K562 (cell line): Measurements from ENCODE around the gene S1PR1. TPM values are rescaled to one million over a fixed set of nuclear protein-coding genes. Genes with fewer than 3 reads are reported as not detected.

Experiments used
- ATAC-seq: fragments of 200-7000 bp; cut with Tn5 transposase; 3 replicates; pipeline ENCODE4 v1.9.1; 2020; ENCODE audit warnings: moderate library complexity
- BruUV-seq: library from RNA; stranded (reverse); fragments of 400-500 nt; replicated peaks from 2 replicates; lab custom pipeline; 2021; lab: Mats Ljungman, UMichigan
- CTCF ChIA-PET: fragments of 300-600 bp; formaldehyde crosslinking; extraction: SDS; loops from one replicate; lab custom pipeline; 2021; ENCODE audit warnings: low intra/inter-chr PET ratio; lab: Yijun Ruan, JAX
- POLR2A ChIA-PET: fragments of 300-600, 350-650 bp; sonication (Branson Sonifier 250); formaldehyde crosslinking; extraction: SDS; loops from one replicate; lab custom pipeline; 2021; ENCODE audit warnings: antibody characterized with exemption, inconsistent platforms; lab: Yijun Ruan, JAX
- DNase-seq, 4 experiments: peaks; one replicate each; pipeline versions ENCODE4 v3.0.0 to v3.0.0-alpha.2; 2011 to 2018; ENCODE audit warnings: low spot score in 3 of 4, mixed read lengths in 3 of 4; ENCODE audit errors: extremely low read depth in 1 of 4
- FAIRE-seq: peaks from 2 replicates; lab custom pipeline; 2011; peaks lifted over from hg19 to GRCh38; lab: Jason Lieb, UNC
- H2AFZ ChIP-seq: 2 replicates; pipeline ENCODE4 v1.6.0; 2011; ENCODE audit warnings: low read depth, low read length, control low read depth, inconsistent platforms
- H3K27ac ChIP-seq: fragments of 200-600 bp; 3 replicates; pipeline ENCODE4 v1.8.0; 2011; ENCODE audit warnings: low read depth, mild to moderate bottlenecking, control low read depth, inconsistent platforms, low read length, moderate library complexity, mixed read lengths; ENCODE audit errors: extremely low read depth
- H3K27me3 ChIP-seq, 2 experiments: fragments of 300-600 bp in 1 of 2; 2 replicates in 1 of 2; 3 replicates in 1 of 2; pipeline versions ENCODE4 v1.6.0 to v1.8.0; 2011; ENCODE audit warnings: inconsistent platforms in 2 of 2, low read length in 2 of 2, mild to moderate bottlenecking in 1 of 2, mixed read lengths in 1 of 2, moderate library complexity in 1 of 2; ENCODE audit not compliant: control insufficient read depth in 2 of 2, insufficient read depth in 2 of 2
- H3K36me3 ChIP-seq: fragments of 300-600 bp; 3 replicates; pipeline ENCODE4 v1.8.0; 2011; ENCODE audit warnings: mild to moderate bottlenecking, low read length, inconsistent platforms; ENCODE audit not compliant: control insufficient read depth, insufficient read depth
- H3K4me1 ChIP-seq, 2 experiments: fragments of 200-600 bp in 1 of 2; replicated peaks in 1 of 2; 2 replicates in 1 of 2; 3 replicates in 1 of 2; pipeline versions ENCODE4 v1.5.1 to v1.8.0; 2011; ENCODE audit warnings: inconsistent platforms in 2 of 2, low read length in 2 of 2, mild to moderate bottlenecking in 1 of 2, mixed read lengths in 1 of 2, moderate library complexity in 1 of 2; ENCODE audit not compliant: control insufficient read depth in 2 of 2, insufficient read depth in 2 of 2
- H3K4me2 ChIP-seq: 2 replicates; pipeline ENCODE4 v1.6.1; 2011; ENCODE audit warnings: low read length, control low read depth, inconsistent platforms, mixed read lengths; ENCODE audit not compliant: insufficient read depth
- H3K4me3 ChIP-seq: fragments of 200-600 bp; sonication (generic), shearing (Covaris generic); 2 replicates; pipeline ENCODE4 v1.5.1; 2016; ENCODE audit warnings: control low read depth, inconsistent platforms
- H3K79me2 ChIP-seq: fragments of 200-600 bp; 3 replicates; pipeline ENCODE4 v1.8.0; 2011; ENCODE audit warnings: low read length, inconsistent platforms; ENCODE audit not compliant: control insufficient read depth, insufficient read depth
- H3K9ac ChIP-seq, 2 experiments: 2 replicates each; pipeline versions ENCODE4 v1.6.0 to v1.6.1; 2011; ENCODE audit warnings: low read depth in 2 of 2, low read length in 2 of 2, control low read depth in 1 of 2, inconsistent platforms in 1 of 2, mild to moderate bottlenecking in 1 of 2, mixed read lengths in 1 of 2; ENCODE audit not compliant: insufficient read depth in 1 of 2
- H3K9me1 ChIP-seq: one replicate; pipeline ENCODE4 v1.6.0; 2011; ENCODE audit warnings: inconsistent platforms, mild to moderate bottlenecking, low read length, moderate library complexity; ENCODE audit not compliant: control insufficient read depth, insufficient read depth
- H3K9me3 ChIP-seq: replicated peaks from 2 replicates; pipeline ENCODE4 v1.5.1; 2011; ENCODE audit warnings: low read depth, low read length, inconsistent platforms; ENCODE audit not compliant: control insufficient read depth, insufficient read depth
- H4K20me1 ChIP-seq: replicated peaks from 2 replicates; pipeline ENCODE4 v1.6.1; 2011; ENCODE audit warnings: low read length, inconsistent platforms, mixed read lengths; ENCODE audit not compliant: control insufficient read depth, insufficient read depth
- BHLHE40 ChIP-seq: IDR thresholded peaks from 2 replicates; pipeline ENCODE4 v1.6.1; 2011; ENCODE audit warnings: low read length, improper control_type of control experiment
- CTCFL ChIP-seq: IDR thresholded peaks from 2 replicates; pipeline ENCODE4 v1.6.1; 2011; ENCODE audit warnings: borderline replicate concordance, low read depth, mild to moderate bottlenecking, moderate library complexity, low read length; ENCODE audit not compliant: insufficient read depth, poor library complexity, severe bottlenecking
- DPF2 ChIP-seq: fragments of 450-650 bp; IDR thresholded peaks from 2 replicates; pipeline ENCODE4 v1.6.1; 2016
- EP400 ChIP-seq: fragments of 450-650 bp; IDR thresholded peaks from 2 replicates; pipeline ENCODE4 v1.6.1; 2017; ENCODE audit warnings: antibody characterized with exemption, mild to moderate bottlenecking, moderate library complexity
- ESRRB ChIP-seq: fragments of 250-450 bp; sonication (Bioruptor Pico); IDR thresholded peaks from 2 replicates; pipeline ENCODE4 v1.5.0; 2020; ENCODE audit warnings: mild to moderate bottlenecking, moderate library complexity, borderline replicate concordance
- ETV6 ChIP-seq, 3 experiments: fragments of 150-350 bp in 1 of 3; sonication (generic) in 1 of 3; formaldehyde crosslinking in 1 of 3; IDR thresholded peaks; 2 replicates each; pipeline versions ENCODE4 v1.6.1 to v1.8.0; 2014 to 2022; ENCODE audit warnings: borderline replicate concordance in 2 of 3, low read depth in 2 of 3, antibody characterized with exemption in 1 of 3, low read length in 1 of 3, mild to moderate bottlenecking in 1 of 3, missing genetic modification reagents in 1 of 3
- MED1 ChIP-seq: sonication (generic); formaldehyde crosslinking; IDR thresholded peaks from 2 replicates; pipeline ENCODE4 v1.8.1; 2023; ENCODE audit warnings: missing genetic modification reagents, borderline replicate concordance
- NR1H2 ChIP-seq: sonication (generic); formaldehyde crosslinking; IDR thresholded peaks from 2 replicates; pipeline ENCODE4 v1.4.0; 2020; ENCODE audit warnings: mild to moderate bottlenecking, missing genetic modification reagents
- NR2C2 ChIP-seq, 2 experiments: fragments of 200-800 bp in 1 of 2; sonication (Bioruptor generic) in 1 of 2; sonication (generic) in 1 of 2; formaldehyde crosslinking in 1 of 2; IDR thresholded peaks; 2 replicates each; pipeline versions ENCODE4 v1.6.1 to v1.8.0; 2016 to 2022; ENCODE audit warnings: mild to moderate bottlenecking in 1 of 2, missing compliant biosample characterization in 1 of 2, missing genetic modification characterization in 1 of 2, missing genetic modification reagents in 1 of 2
- PRPF4 ChIP-seq: fragments of 200-400 bp; formaldehyde crosslinking; IDR thresholded peaks from one replicate; pipeline ENCODE4 v1.6.1; 2017; ENCODE audit warnings: low read length, low read depth, mild to moderate bottlenecking; ENCODE audit not compliant: insufficient read depth, poor library complexity, severe bottlenecking
- RBFOX2 ChIP-seq: fragments of 200-400 bp; formaldehyde crosslinking; IDR thresholded peaks from 2 replicates; pipeline ENCODE4 v1.6.1; 2017; ENCODE audit warnings: low read depth, mild to moderate bottlenecking, low read length, moderate library complexity
- RNF2 ChIP-seq: sonication (generic); IDR thresholded peaks from 2 replicates; pipeline ENCODE4 v1.6.1; 2016
- SMARCE1 ChIP-seq: fragments of 450-650 bp; IDR thresholded peaks from 2 replicates; pipeline ENCODE4 v1.7.1; 2016; ENCODE audit warnings: mild to moderate bottlenecking
- THRB ChIP-seq: fragments of 450-650 bp; formaldehyde crosslinking; conservative IDR thresholded peaks from 2 replicates; pipeline ENCODE4 v1.4.0; 2022; ENCODE audit warnings: mild to moderate bottlenecking, missing genetic modification characterization
- ZBTB33 ChIP-seq: sonication (generic); formaldehyde crosslinking; IDR thresholded peaks from 2 replicates; pipeline ENCODE4 v1.8.1; 2023; ENCODE audit warnings: mild to moderate bottlenecking, missing genetic modification reagents
- ZKSCAN3 ChIP-seq: fragments of 250-450 bp; sonication (Bioruptor Pico); IDR thresholded peaks from 2 replicates; pipeline ENCODE4 v1.4.0; 2020
- ZNF239 ChIP-seq: fragments of 250-450 bp; sonication (Bioruptor Pico); IDR thresholded peaks from 2 replicates; pipeline ENCODE4 v1.4.0; 2020; ENCODE audit warnings: mild to moderate bottlenecking
- ZNF583 ChIP-seq: fragments of 250-450 bp; sonication (Bioruptor Pico); IDR thresholded peaks from 2 replicates; pipeline ENCODE4 v1.4.0; 2020
- WGBS: fragments of 100-300 bp; shearing (Covaris generic); methylation state at CpG from one replicate; pipeline ENCODE4 v1.1.6; 2016; ENCODE audit warnings: low coverage, mixed read lengths; ENCODE audit not compliant: insufficient coverage; ENCODE audit errors: missing lambda C conversion rate; 5-methylcytosine and 5-hydroxymethylcytosine counted together
- in situ Hi-C: fragments of 300-500 bp; cut with MboI; formaldehyde crosslinking; loops from 4 replicates; pipeline ENCODE4 v1.15.0; 2018; ENCODE audit warnings: inconsistent platforms, mixed read lengths
- intact Hi-C: fragments of 100-400 bp; cut with micrococcal nuclease; formaldehyde crosslinking; loops from 2 replicates; pipeline ENCODE4 v1.14.2; 2022
- polyA plus RNA-seq, 8 experiments: library from polyadenylated mRNA; depleted of rRNA in 4 of 8; stranded (reverse) in 5 of 8; unstranded in 3 of 8; fragments of >200 nt; fragmentation: Nextera tagmentation in 2 of 8; fragmentation: Illumina TruSeq in 1 of 8; extraction: Ambion mirVana in 2 of 8; extraction: Trizol in 1 of 8; gene quantifications; 2 replicates each; pipeline versions ENCODE4 v1.2.1 to v1.2.3, GENCODE V29; 2011 to 2014; ENCODE audit warnings: inconsistent platforms in 1 of 8, missing spikeins in 1 of 8
- total RNA-seq, 7 experiments: library from RNA; depleted of rRNA in 6 of 7; stranded (reverse); fragments of >200 nt in 6 of 7; fragmentation: Illumina TruSeq in 2 of 7; extraction: Trizol in 2 of 7; gene quantifications; 2 replicates each; pipeline versions ENCODE4 v1.2.1 to v1.2.3, GENCODE V29; 2011 to 2021; ENCODE audit warnings: low replicate concordance in 1 of 7

The S1PR1 gene
- total and polyA plus RNA-seq, 9 of the 15 experiments (the other 6 are each of a cell fraction or from before 2014, with no cell fraction given): 0.22 to 1.2 (median 0.43) TPM

- Histone ChIP-seq H3K9me3 (no peaks in the 10 kb centered on the region), H3K27ac (no peak overlapping the region), H4K20me1 (no peaks in the 10 kb centered on the region), H3K4me1 (peaks cover 0 to 12% of the 10 kb centered on the region in 2 experiments; a peak in 3 of 5 replicates), H3K36me3 (no peaks in the 10 kb centered on the region), H3K9ac (no peak overlapping the region), H3K4me2 (no peak overlapping the region), H3K9me1 (no peaks in the 10 kb centered on the region), H3K79me2 (no peaks in the 10 kb centered on the region), H3K27me3 (no peaks in the 10 kb centered on the region), H3K4me3 (no peak overlapping the region), H2AFZ (no peak overlapping the region)
- WGBS: 11% methylated on average over 2 of the region's 2 CpGs
- no peak for ATAC-seq
- no peak for DNase-seq
- intact Hi-C loops (no loop called here), in situ Hi-C loops (no loop called here)
- ChIA-PET CTCF (no interaction called here), POLR2A (interaction anchor here (0.7 kb wide), 1 partner anchor 315 kb away, joined by 4 read pairs; no protein-coding TSS in a partner anchor)
- FAIRE-seq: no peak
- BruUV-seq: no TSS peak
- TF ChIP-seq THRB (CRISPR knock-in tag) (no peak), ZNF239 (no peak), CTCFL (no peak), NR2C2 (CRISPR knock-in tag; IDR thresholded peaks at IDR 0.05) (no peak), NR2C2 (tag; IDR thresholded peaks at IDR 0.05) (peak; percentile 37; the same call in 1 of the 2 replicates), ESRRB (CRISPR knock-in tag) (no peak), ETV6 (IDR thresholded peaks at IDR 0.05; ENCODE audit: borderline replicate concordance in 1 of 2, low read depth in 2 of 2, low read length in 1 of 2) (no peak), ETV6 (CRISPR knock-in tag; IDR thresholded peaks at IDR 0.05; ENCODE audit: borderline replicate concordance) (no peak), ZKSCAN3 (no peak), ZNF583 (CRISPR knock-in tag) (no peak), ZBTB33 (CRISPR knock-in tag) (no peak), PRPF4 (no peak), EP400 (no peak), RNF2 (no peak), SMARCE1 (no peak), RBFOX2 (no peak), BHLHE40 (no peak), MED1 (CRISPR knock-in tag) (no peak), DPF2 (no peak), NR1H2 (CRISPR knock-in tag) (no peak)
Observed at GRCh38 chr1:101264697-101265096, 27.9 kb downstream of the S1PR1 start.
